ENCODE data around the gene RAD51B.

DNA sequence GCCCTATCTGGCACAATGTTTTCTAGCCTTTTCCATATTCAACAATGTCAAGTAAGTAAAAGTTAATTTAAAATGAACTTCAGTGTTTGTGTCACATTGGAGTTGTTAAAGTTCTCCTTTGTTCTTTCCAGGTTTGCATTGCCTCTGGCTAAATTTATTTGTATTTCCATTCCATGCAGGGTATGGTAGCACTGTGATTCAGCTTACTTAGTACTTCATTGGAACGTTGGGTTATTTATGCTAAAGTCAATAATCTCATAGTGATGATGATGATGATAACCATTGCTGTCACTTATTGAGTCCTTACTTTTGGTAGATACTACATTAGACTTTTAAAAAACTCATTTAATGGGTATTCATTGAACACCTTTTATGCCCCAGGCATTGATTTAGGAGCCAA is 286.9 kb downstream of the RAD51B start:
- TF ChIP-seq, protein P1, sequence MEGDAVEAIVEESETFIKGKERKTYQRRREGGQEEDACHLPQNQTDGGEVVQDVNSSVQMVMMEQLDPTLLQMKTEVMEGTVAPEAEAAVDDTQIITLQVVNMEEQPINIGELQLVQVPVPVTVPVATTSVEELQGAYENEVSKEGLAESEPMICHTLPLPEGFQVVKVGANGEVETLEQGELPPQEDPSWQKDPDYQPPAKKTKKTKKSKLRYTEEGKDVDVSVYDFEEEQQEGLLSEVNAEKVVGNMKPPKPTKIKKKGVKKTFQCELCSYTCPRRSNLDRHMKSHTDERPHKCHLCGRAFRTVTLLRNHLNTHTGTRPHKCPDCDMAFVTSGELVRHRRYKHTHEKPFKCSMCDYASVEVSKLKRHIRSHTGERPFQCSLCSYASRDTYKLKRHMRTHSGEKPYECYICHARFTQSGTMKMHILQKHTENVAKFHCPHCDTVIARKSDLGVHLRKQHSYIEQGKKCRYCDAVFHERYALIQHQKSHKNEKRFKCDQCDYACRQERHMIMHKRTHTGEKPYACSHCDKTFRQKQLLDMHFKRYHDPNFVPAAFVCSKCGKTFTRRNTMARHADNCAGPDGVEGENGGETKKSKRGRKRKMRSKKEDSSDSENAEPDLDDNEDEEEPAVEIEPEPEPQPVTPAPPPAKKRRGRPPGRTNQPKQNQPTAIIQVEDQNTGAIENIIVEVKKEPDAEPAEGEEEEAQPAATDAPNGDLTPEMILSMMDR (IDR thresholded peaks at IDR 0.05), result no peak
- TF ChIP-seq POLR2A (IDR thresholded peaks at IDR 0.05), result no peak

Data from ovary (tissue), 3 donors.